Hepatocyte (in vitro differentiated cells): Measurements from ENCODE around the gene SLC10A1. TPM values are rescaled to one million over a fixed set of nuclear protein-coding genes. Genes with fewer than 3 reads are reported as not detected.

Source experiments
- DNase-seq: peaks from one replicate; pipeline ENCODE4 v3.0.0-alpha.2; 2016; ENCODE audit warnings: low spot score
- H2AFZ ChIP-seq: fragments of 200-600 bp; sonication (generic); 2 replicates; pipeline ENCODE4 v1.6.0; 2016; ENCODE audit warnings: antibody characterized with exemption, mild to moderate bottlenecking
- H3K27ac ChIP-seq: fragments of 200-600 bp; sonication (generic); 2 replicates; pipeline ENCODE4 v1.5.1; 2016; ENCODE audit warnings: mild to moderate bottlenecking
- H3K27me3 ChIP-seq: fragments of 200-600 bp; sonication (generic); 2 replicates; pipeline ENCODE4 v1.6.1; 2016
- H3K36me3 ChIP-seq: fragments of 200-600 bp; sonication (generic); replicated peaks from 2 replicates; pipeline ENCODE4 v1.5.1; 2016; ENCODE audit warnings: low read depth; ENCODE audit not compliant: insufficient read depth
- H3K4me1 ChIP-seq: fragments of 200-600 bp; sonication (generic); 2 replicates; pipeline ENCODE4 v1.5.1; 2016; ENCODE audit warnings: mild to moderate bottlenecking, moderate library complexity; ENCODE audit not compliant: insufficient read depth
- H3K4me2 ChIP-seq: fragments of 200-600 bp; sonication (generic); 2 replicates; pipeline ENCODE4 v1.6.0; 2016
- H3K4me3 ChIP-seq: fragments of 200-600 bp; sonication (generic); 2 replicates; pipeline ENCODE4 v1.5.1; 2016; ENCODE audit warnings: mild to moderate bottlenecking
- H3K79me2 ChIP-seq: fragments of 200-600 bp; sonication (generic); 2 replicates; pipeline ENCODE4 v1.6.0; 2017; ENCODE audit warnings: mild to moderate bottlenecking
- H3K9me2 ChIP-seq: fragments of 200-600 bp; sonication (generic); replicated peaks from 2 replicates; pipeline ENCODE4 v1.6.0; 2017; ENCODE audit warnings: mild to moderate bottlenecking; ENCODE audit not compliant: insufficient read depth
- H3K9me3 ChIP-seq: fragments of 200-600 bp; sonication (generic); 2 replicates; pipeline ENCODE4 v1.5.1; 2016; ENCODE audit warnings: low read depth, mild to moderate bottlenecking
- H4K20me1 ChIP-seq: fragments of 200-600 bp; sonication (generic); 2 replicates; pipeline ENCODE4 v1.6.0; 2016; ENCODE audit warnings: mild to moderate bottlenecking; ENCODE audit not compliant: insufficient read depth, poor library complexity, severe bottlenecking
- CTCF ChIP-seq: fragments of 200-600 bp; sonication (generic); IDR thresholded peaks from 2 replicates; pipeline ENCODE4 v1.5.1; 2016; ENCODE audit warnings: antibody characterized with exemption, mild to moderate bottlenecking; ENCODE audit not compliant: poor library complexity
- EZH2 ChIP-seq: fragments of 200-600 bp; sonication (generic); IDR thresholded peaks from 2 replicates; pipeline ENCODE4 v1.6.1; 2016; ENCODE audit warnings: antibody characterized with exemption, mild to moderate bottlenecking, borderline replicate concordance
- EZH2phosphoT487 ChIP-seq: fragments of 200-600 bp; sonication (generic); IDR thresholded peaks from one replicate; pipeline ENCODE4 v1.6.1; 2018; ENCODE audit warnings: antibody characterized with exemption, mild to moderate bottlenecking, low read depth, moderate library complexity; ENCODE audit not compliant: unreplicated experiment, severe bottlenecking
- WGBS: methylation state at CpG from one replicate; pipeline ENCODE4 v1.1.6; 2016; ENCODE audit warnings: low lambda C conversion rate; ENCODE audit errors: missing lambda C conversion rate; 5-methylcytosine and 5-hydroxymethylcytosine counted together
- polyA plus RNA-seq: library from polyadenylated mRNA; unstranded; fragments of >200 nt; fragmentation: Nextera tagmentation; extraction: Ambion mirVana; gene quantifications from 2 replicates; pipeline ENCODE4 v1.2.1, GENCODE V29; 2016
- total RNA-seq: library from RNA; depleted of rRNA; stranded (reverse); fragments of >200 nt; gene quantifications from 2 replicates; pipeline ENCODE4 v1.2.3, GENCODE V29; 2014

Gene SLC10A1
- total and polyA plus RNA-seq, 2 experiments from 2014 or later, result 2.9 to 3.0 TPM

- Histone ChIP-seq H3K79me2 (no peaks in the 10 kb centered on the region), H3K4me2 (no peak overlapping the region), H3K4me1 (no peaks in the 10 kb centered on the region), H3K27ac (no peak overlapping the region), H3K4me3 (no peak overlapping the region), H3K27me3 (no peaks in the 10 kb centered on the region), H3K9me2 (no peaks in the 10 kb centered on the region), H3K36me3 (no peaks in the 10 kb centered on the region), H2AFZ (no peak overlapping the region), H4K20me1 (no peaks in the 10 kb centered on the region), H3K9me3 (no peaks in the 10 kb centered on the region)
- DNase-seq, result no peak
- WGBS, result 90% methylated on average over 2 of the region's 2 CpGs
- TF ChIP-seq CTCF (no peak), EZH2phosphoT487 (no peak), EZH2 (no peak)
These were observed 7.9 kb upstream of the SLC10A1 start for GRCh38 chr14:69804902-69805301.

- DNase-seq, result no peak
- Histone ChIP-seq H3K4me1 (no peaks in the 10 kb centered on the region), H3K27me3 (no peaks in the 10 kb centered on the region), H3K4me2 (no peak overlapping the region), H3K36me3 (no peaks in the 10 kb centered on the region), H3K27ac (no peak overlapping the region), H3K4me3 (no peak overlapping the region), H4K20me1 (no peaks in the 10 kb centered on the region), H3K9me2 (no peaks in the 10 kb centered on the region), H3K9me3 (no peaks in the 10 kb centered on the region), H2AFZ (no peak overlapping the region), H3K79me2 (no peaks in the 10 kb centered on the region)
- TF ChIP-seq EZH2phosphoT487 (no peak), CTCF (no peak), EZH2 (no peak)
These were observed 6.7 kb upstream of the SLC10A1 start for GRCh38 chr14:69803753-69804152.

- no peaks in the 10 kb centered on the region for H4K20me1 ChIP-seq
- no peak overlapping the region for H2AFZ ChIP-seq
- H3K4me1 ChIP-seq, result peaks cover 3% of the 10 kb centered on the region
- no peaks in the 10 kb centered on the region for H3K27me3 ChIP-seq
- no peaks in the 10 kb centered on the region for H3K79me2 ChIP-seq
- no peak for DNase-seq
- no peaks in the 10 kb centered on the region for H3K9me2 ChIP-seq
- H3K36me3 ChIP-seq, result no peaks in the 10 kb centered on the region
- H3K4me3 ChIP-seq, result no peak overlapping the region
- H3K27ac ChIP-seq, result no peak overlapping the region
- TF ChIP-seq EZH2phosphoT487 (no peak), CTCF (no peak), EZH2 (no peak)
- WGBS, result 98% methylated on average over 4 of the region's 4 CpGs
- H3K9me3 ChIP-seq, result no peaks in the 10 kb centered on the region
- no peak overlapping the region for H3K4me2 ChIP-seq
These were observed 1.3 kb upstream of the SLC10A1 start for GRCh38 chr14:69798339-69798735.
